IMR-90 (cell line): Measurements from ENCODE around the gene RYR1. TPM values are rescaled to one million over a fixed set of nuclear protein-coding genes. Genes with fewer than 3 reads are reported as not detected.

Experiments
- ATAC-seq: fragments of 200-7000 bp; cut with Tn5 transposase; 2 replicates; pipeline ENCODE4 v1.9.1; 2020; ENCODE audit warnings: low read depth, mild to moderate bottlenecking, moderate library complexity
- BruUV-seq: library from RNA; stranded (reverse); fragments of 400-500 nt; replicated peaks from 2 replicates; lab custom pipeline; 2021; lab: Mats Ljungman, UMichigan
- CTCF ChIA-PET: fragments of 300-600 bp; formaldehyde crosslinking; extraction: SDS; loops from one replicate; lab custom pipeline; 2021; ENCODE audit warnings: antibody characterized with exemption; lab: Yijun Ruan, JAX
- POLR2A ChIA-PET: fragments of 300-600 bp; sonication (Branson Sonifier 250); formaldehyde crosslinking; loops from one replicate; lab custom pipeline; 2022; ENCODE audit warnings: antibody characterized with exemption; ENCODE audit not compliant: unreplicated experiment; lab: Charles Lee
- DNase-seq: peaks from one replicate; pipeline ENCODE4 v3.0.0; 2013
- H2AFZ ChIP-seq: replicated peaks from 2 replicates; pipeline ENCODE3; 2013; ENCODE audit warnings: low read length, mild to moderate bottlenecking; ENCODE audit not compliant: poor library complexity
- H2AK5ac ChIP-seq: 2 replicates; pipeline ENCODE4 v1.6.1; 2013; ENCODE audit warnings: low read depth, low read length, inconsistent platforms
- H2AK9ac ChIP-seq: replicated peaks from 2 replicates; pipeline ENCODE3; 2013; ENCODE audit warnings: mild to moderate bottlenecking, low read depth, low read length, moderate library complexity; ENCODE audit not compliant: poor library complexity
- H2BK120ac ChIP-seq: 2 replicates; pipeline ENCODE4 v1.6.1; 2013; ENCODE audit warnings: low read depth, low read length, inconsistent platforms
- H2BK15ac ChIP-seq: 3 replicates; pipeline ENCODE4 v1.6.1; 2013; ENCODE audit warnings: low read depth, low read length, inconsistent platforms
- H2BK20ac ChIP-seq: 2 replicates; pipeline ENCODE4 v1.6.1; 2013; ENCODE audit warnings: low read depth, mild to moderate bottlenecking, inconsistent platforms, low read length, moderate library complexity
- H2BK5ac ChIP-seq: 2 replicates; pipeline ENCODE4 v1.6.1; 2013; ENCODE audit warnings: mild to moderate bottlenecking, low read depth, low read length, inconsistent platforms; ENCODE audit not compliant: poor library complexity, severe bottlenecking
- H3K14ac ChIP-seq: replicated peaks from 2 replicates; pipeline ENCODE4 v1.6.1; 2013; ENCODE audit warnings: low read depth, low read length, inconsistent platforms
- H3K18ac ChIP-seq: 2 replicates; pipeline ENCODE4 v1.6.1; 2013; ENCODE audit warnings: low read depth, low read length, control low read depth
- H3K23ac ChIP-seq: 2 replicates; pipeline ENCODE4 v1.6.1; 2013; ENCODE audit warnings: low read depth, low read length, inconsistent platforms
- H3K27ac ChIP-seq: 2 replicates; pipeline ENCODE4 v1.5.1; 2013; ENCODE audit warnings: mild to moderate bottlenecking, control low read depth, low read length; ENCODE audit not compliant: insufficient read depth
- H3K27me3 ChIP-seq: 2 replicates; pipeline ENCODE4 v1.6.1; 2013; ENCODE audit warnings: low read length; ENCODE audit not compliant: control insufficient read depth, insufficient read depth
- H3K36me3 ChIP-seq: 2 replicates; pipeline ENCODE4 v1.6.1; 2013; ENCODE audit warnings: low read length, mixed read lengths; ENCODE audit not compliant: control insufficient read depth, insufficient read depth
- H3K4ac ChIP-seq: 2 replicates; pipeline ENCODE4 v1.6.1; 2013; ENCODE audit warnings: low read depth, low read length, inconsistent platforms
- H3K4me1 ChIP-seq: 2 replicates; pipeline ENCODE4 v1.6.1; 2013; ENCODE audit warnings: low read length, mixed read lengths; ENCODE audit not compliant: control insufficient read depth, insufficient read depth
- H3K4me2 ChIP-seq: 2 replicates; pipeline ENCODE4 v1.6.1; 2013; ENCODE audit warnings: low read depth, mild to moderate bottlenecking, control low read depth, low read length, moderate library complexity
- H3K4me3 ChIP-seq: 2 replicates; pipeline ENCODE4 v1.5.1; 2013; ENCODE audit warnings: low read depth, mild to moderate bottlenecking, control low read depth, low read length, moderate library complexity; ENCODE audit not compliant: insufficient read depth
- H3K56ac ChIP-seq: 2 replicates; pipeline ENCODE4 v1.6.1; 2013; ENCODE audit warnings: low read length, inconsistent platforms; ENCODE audit not compliant: insufficient read depth; ENCODE audit errors: extremely low read depth
- H3K79me1 ChIP-seq, 2 experiments: 2 replicates each; pipeline ENCODE4 v1.6.1; 2013; ENCODE audit warnings: low read length in 2 of 2, inconsistent platforms in 1 of 2, low read depth in 1 of 2
- H3K9ac ChIP-seq: 2 replicates; pipeline ENCODE4 v1.6.1; 2013; ENCODE audit warnings: low read depth, low read length, control low read depth
- H3K9me1 ChIP-seq: 2 replicates; pipeline ENCODE4 v1.6.1; 2013; ENCODE audit warnings: low read length, inconsistent platforms; ENCODE audit not compliant: insufficient read depth
- H3K9me3 ChIP-seq: 2 replicates; pipeline ENCODE4 v1.6.1; 2013; ENCODE audit warnings: low read length; ENCODE audit not compliant: control insufficient read depth, insufficient read depth
- H4K20me1 ChIP-seq: 2 replicates; pipeline ENCODE4 v1.6.1; 2013; ENCODE audit warnings: low read length, inconsistent platforms; ENCODE audit not compliant: insufficient read depth
- H4K5ac ChIP-seq: 2 replicates; pipeline ENCODE4 v1.6.1; 2013; ENCODE audit warnings: mild to moderate bottlenecking, low read depth, low read length, control low read depth
- H4K8ac ChIP-seq, 2 experiments: 2 replicates each; pipeline ENCODE4 v1.6.1; 2013; ENCODE audit warnings: low read depth in 2 of 2, low read length in 2 of 2, control low read depth in 1 of 2, inconsistent platforms in 1 of 2
- H4K91ac ChIP-seq: 2 replicates; pipeline ENCODE4 v1.6.1; 2013; ENCODE audit warnings: low read depth, low read length, inconsistent platforms; ENCODE audit not compliant: insufficient read depth
- CEBPB ChIP-seq: IDR thresholded peaks from 2 replicates; pipeline ENCODE4 v1.6.1; 2012; ENCODE audit warnings: low read depth, low read length, improper control_type of control experiment
- MAFK ChIP-seq: IDR thresholded peaks from 2 replicates; pipeline ENCODE4 v1.6.1; 2012; ENCODE audit warnings: low read depth, low read length, improper control_type of control experiment
- WGBS, 2 experiments: methylation state at CpG; one replicate each; pipeline versions ENCODE4 v1.1.5 to v1.1.7; 2013; ENCODE audit warnings: missing lambda C conversion rate in 2 of 2; ENCODE audit not compliant: insufficient read length in 1 of 2; ENCODE audit errors: extremely low coverage in 2 of 2; 5-methylcytosine and 5-hydroxymethylcytosine counted together
- dilution Hi-C: fragments of 300-500 bp; cut with HindIII; formaldehyde crosslinking; loops from one replicate; pipeline ENCODE4 v1.14.3; 2018; ENCODE audit warnings: low sequenced_read_pairs; ENCODE audit not compliant: unreplicated experiment
- in situ Hi-C: fragments of 300-500 bp; cut with MboI; formaldehyde crosslinking; loops from 3 replicates; pipeline ENCODE4 v1.14.3; 2019; ENCODE audit warnings: low sequenced_read_pairs, inconsistent platforms, mixed read lengths
- intact Hi-C: fragments of 100-400 bp; cut with micrococcal nuclease; formaldehyde crosslinking; loops from 2 replicates; pipeline ENCODE4 v1.10.0; 2022
- polyA plus RNA-seq, 3 experiments: library from polyadenylated mRNA; depleted of rRNA; stranded (reverse); fragments of >200 nt; gene quantifications; 2 replicates each; pipeline ENCODE4 v1.2.3, GENCODE V29; 2012; ENCODE audit warnings: low replicate concordance in 1 of 3
- total RNA-seq: library from RNA; depleted of rRNA; stranded (reverse); fragments of >200 nt; gene quantifications from 2 replicates; pipeline ENCODE4 v1.2.3, GENCODE V29; 2012

Gene RYR1
- total and polyA plus RNA-seq, 2 of the 4 experiments (the other 2 are of a cell fraction): not detected

DNA sequence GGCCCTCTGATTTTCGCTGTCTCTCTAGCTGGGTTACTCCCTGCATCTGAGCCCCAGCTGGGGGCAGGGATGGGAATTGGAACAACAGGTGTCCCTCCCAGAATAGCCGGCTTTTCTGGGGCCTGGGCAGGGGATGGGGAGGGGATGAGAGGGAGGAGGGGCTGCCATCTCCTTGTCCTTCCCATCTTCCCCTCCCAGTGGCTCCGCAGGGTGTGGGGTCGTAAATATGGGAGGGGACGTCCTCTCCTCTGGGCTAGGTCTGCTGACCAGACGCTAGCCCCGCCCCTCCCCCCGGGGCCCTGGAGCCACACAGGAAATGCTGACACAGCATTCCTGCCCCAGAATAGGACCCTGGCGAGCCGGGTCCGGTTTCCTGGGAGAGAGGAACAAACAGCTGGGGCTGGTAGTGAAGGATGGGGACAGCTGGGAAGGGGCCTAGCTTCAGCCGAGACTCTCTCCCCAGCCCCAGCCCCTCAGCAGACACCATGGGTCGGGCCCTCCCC is 1.1 kb downstream of the RYR1 start:
- H3K9me3 ChIP-seq: no peaks in the 10 kb centered on the region
- no peak overlapping the region for H4K8ac ChIP-seq
- no peaks in the 10 kb centered on the region for H3K79me1 ChIP-seq
- ATAC-seq (no peak), DNase-seq (no peak)
- H3K36me3 ChIP-seq: no peaks in the 10 kb centered on the region
- H3K27ac ChIP-seq: no peak overlapping the region
- H3K4me1 ChIP-seq: no peaks in the 10 kb centered on the region
- intact Hi-C loops: no loop called here
- peaks cover 26% of the 10 kb centered on the region for H3K27me3 ChIP-seq
- CTCF ChIA-PET: no interaction called here
- H3K18ac ChIP-seq: no peak overlapping the region
- no peak overlapping the region for H4K91ac ChIP-seq
- no peak overlapping the region for H3K56ac ChIP-seq
- no peaks in the 10 kb centered on the region for H4K20me1 ChIP-seq
- H2BK20ac ChIP-seq: no peak overlapping the region
- H3K4ac ChIP-seq: no peak overlapping the region
- WGBS, 2 experiments: no CpG with 5 or more reads among the region's 13 CpGs
- H3K9me1 ChIP-seq: no peaks in the 10 kb centered on the region
- H3K9ac ChIP-seq: no peak overlapping the region
- H2BK15ac ChIP-seq: no peak overlapping the region
- no peak overlapping the region for H4K5ac ChIP-seq
- H3K23ac ChIP-seq: no peak overlapping the region
- H2AK5ac ChIP-seq: no peak overlapping the region
- no peak overlapping the region for H2BK5ac ChIP-seq
- no peak overlapping the region for H2AK9ac ChIP-seq
- H2AFZ ChIP-seq: no peak overlapping the region
- H3K14ac ChIP-seq: no peak overlapping the region
- no peak overlapping the region for H3K4me2 ChIP-seq
- no TSS peak for BruUV-seq
- no peak overlapping the region for H2BK120ac ChIP-seq
- no peak for TF ChIP-seq CEBPB
- peak; percentile 97 for TF ChIP-seq MAFK
- POLR2A ChIA-PET: no interaction called here
- no peak overlapping the region for H3K4me3 ChIP-seq
- dilution Hi-C loops: no loop called here
- in situ Hi-C loops: no loop called here
